Renal cortical epithelial cell (primary cell): ENCODE measurements around the gene SRGN. TPM values are rescaled to one million over a fixed set of nuclear protein-coding genes. Genes with fewer than 3 reads are reported as not detected.

Experiments used
- DNase-seq: peaks from one replicate; pipeline ENCODE4 v3.0.0-alpha.2; 2011; ENCODE audit warnings: low read depth
- total RNA-seq: library from RNA; depleted of rRNA; stranded (reverse); fragments of >200 nt; gene quantifications from 2 replicates; pipeline ENCODE4 v1.2.3, GENCODE V29; 2014

The SRGN gene
- total RNA-seq, 1 donor from 2014 or later, result 18.0 TPM

GRCh38 chr10:69090685-69091084 lies 2.8 kb downstream of the SRGN start:
- DNase-seq, result no peak

GRCh38 chr10:69091143-69091651 lies 3.3 kb downstream of the SRGN start:
- DNase-seq, result no peak

- peak; percentile 89 for DNase-seq
Measured at GRCh38 chr10:69092959-69093850, 5.3 kb downstream of the SRGN start.

GRCh38 chr10:69093933-69094332 lies 6.0 kb downstream of the SRGN start:
- DNase-seq, result peak; percentile 47

- no peak for DNase-seq
Measured at GRCh38 chr10:69096045-69096444, 8.1 kb downstream of the SRGN start.

GRCh38 chr10:69097729-69098128 lies 9.8 kb downstream of the SRGN start:
- DNase-seq, result no peak

GRCh38 chr10:69100136-69100872 lies 12.4 kb downstream of the SRGN start:
- DNase-seq, result no peak

GRCh38 chr10:69101451-69102095 lies 13.7 kb downstream of the SRGN start:
- DNase-seq, result peak; percentile 48

GRCh38 chr10:69102440-69102839 lies 14.5 kb downstream of the SRGN start:
- DNase-seq, result no peak

GRCh38 chr10:69103784-69104183 lies 15.9 kb downstream of the SRGN start:
- no peak for DNase-seq

- no peak for DNase-seq
Measured at GRCh38 chr10:69104994-69105790, 17.3 kb downstream of the SRGN start.

GRCh38 chr10:69107176-69107490 lies 19.2 kb downstream of the SRGN start:
- DNase-seq, result no peak

GRCh38 chr10:69107699-69108098 lies 19.8 kb downstream of the SRGN start:
- DNase-seq, result no peak

GRCh38 chr10:69119896-69120295 lies 32.0 kb downstream of the SRGN start:
- no peak for DNase-seq

- DNase-seq, result no peak
Measured at GRCh38 chr10:69123306-69123746, 35.4 kb downstream of the SRGN start.

GRCh38 chr10:69123747-69124562 lies 36.1 kb downstream of the SRGN start, which contains the start of gene VPS26A:
Gene VPS26A, plus strand, starts transcription at chr10:69124178. Its CDS starts 100 bp downstream, at chr10:69124278.
- peak; percentile 87 for DNase-seq

- peak; percentile 62 for DNase-seq
Measured at GRCh38 chr10:69124563-69125268, 36.8 kb downstream of the SRGN start.

- DNase-seq, result no peak
Measured at GRCh38 chr10:69125554-69125953, 37.7 kb downstream of the SRGN start.

- DNase-seq, result peak; percentile 21
Measured at GRCh38 chr10:69130251-69130650, 42.3 kb downstream of the SRGN start.

- no peak for DNase-seq
Measured at GRCh38 chr10:69139961-69140360, 52.1 kb downstream of the SRGN start.
